HG03460 (cell line): ENCODE results near the gene ZNF197.
"Not testable (repeated sequence)": the region's sequence is repeated elsewhere in the genome, so short reads cannot be mapped to it uniquely, and the experiment has no call there.

ENCODE experiments used
- ATAC-seq: cut with Tn5 transposase; IDR thresholded peaks from one replicate; pipeline ENCODE4 v1.9.1; 2021; ENCODE audit not compliant: unreplicated experiment

Gene ZNF197

GRCh38 chr3:44624749-44625480 is at the start of gene ZNF197:
ZNF197 (plus strand) TSS chr3:44625036; CDS start chr3:44629155, 4,119 bp downstream.
- peak; percentile 88 for ATAC-seq

GRCh38 chr3:44576613-44577012 is 48.2 kb upstream of the ZNF197 start:
- ATAC-seq, result no peak

GRCh38 chr3:44577354-44577952 is 47.4 kb upstream of the ZNF197 start:
- ATAC-seq, result not testable (repeated sequence)

- ATAC-seq, result not testable (repeated sequence)
Measured at GRCh38 chr3:44578316-44578715, 46.5 kb upstream of the ZNF197 start.

GRCh38 chr3:44578924-44579515 is 45.8 kb upstream of the ZNF197 start:
- ATAC-seq, result not testable (repeated sequence)

GRCh38 chr3:44579749-44580148 is 45.1 kb upstream of the ZNF197 start:
- ATAC-seq, result not testable (repeated sequence)

GRCh38 chr3:44580971-44581370 is 43.9 kb upstream of the ZNF197 start:
- not testable (repeated sequence) for ATAC-seq

GRCh38 chr3:44584646-44585501 is 40.0 kb upstream of the ZNF197 start, which contains the start of gene ZNF660:
ZNF660 (plus strand) TSS chr3:44584964; CDS start chr3:44594194, 9,230 bp downstream.
- ATAC-seq, result peak; percentile 89

- no peak for ATAC-seq
Measured at GRCh38 chr3:44596621-44597020, 28.2 kb upstream of the ZNF197 start.

- no peak for ATAC-seq
Measured at GRCh38 chr3:44601749-44602148, 23.1 kb upstream of the ZNF197 start.

GRCh38 chr3:44612678-44613077 is 12.2 kb upstream of the ZNF197 start:
- no peak for ATAC-seq

- ATAC-seq, result no peak
Measured at GRCh38 chr3:44628716-44629115, 3.9 kb downstream of the ZNF197 start.

GRCh38 chr3:44632193-44632592 is 7.4 kb downstream of the ZNF197 start:
- no peak for ATAC-seq

- no peak for ATAC-seq
Measured at GRCh38 chr3:44642337-44642736, 17.5 kb downstream of the ZNF197 start.

- ATAC-seq, result no peak
Measured at GRCh38 chr3:44643024-44643423, 18.2 kb downstream of the ZNF197 start.

GRCh38 chr3:44647771-44648170 is 22.9 kb downstream of the ZNF197 start:
- no peak for ATAC-seq

GRCh38 chr3:44648564-44649229 is 23.9 kb downstream of the ZNF197 start, which contains the start of gene ZNF35:
ZNF35 (plus strand) TSS chr3:44648732; CDS start chr3:44651068, 2,336 bp downstream.
- ATAC-seq, result peak; percentile 98

- ATAC-seq, result no peak
Measured at GRCh38 chr3:44649709-44650108, 24.9 kb downstream of the ZNF197 start.

- ATAC-seq, result no peak
Measured at GRCh38 chr3:44654039-44654438, 29.2 kb downstream of the ZNF197 start.

GRCh38 chr3:44659015-44659414 is 34.2 kb downstream of the ZNF197 start:
- no peak for ATAC-seq
